ENCODE results near the gene TLR3. TPM values are rescaled to one million over a fixed set of nuclear protein-coding genes. Genes with fewer than 3 reads are reported as not detected.
A peak's percentile ranks its signal among the peaks of the same experiment; 100 is the strongest.

Gene TLR3
- total and polyA plus RNA-seq, 10 of the 15 experiments (the other 5 are each of a cell fraction or from before 2014, with no cell fraction given) = under 0.01 to 0.05 (median 0.03) TPM; not detected in 7

- TF ChIP-seq, protein P1, sequence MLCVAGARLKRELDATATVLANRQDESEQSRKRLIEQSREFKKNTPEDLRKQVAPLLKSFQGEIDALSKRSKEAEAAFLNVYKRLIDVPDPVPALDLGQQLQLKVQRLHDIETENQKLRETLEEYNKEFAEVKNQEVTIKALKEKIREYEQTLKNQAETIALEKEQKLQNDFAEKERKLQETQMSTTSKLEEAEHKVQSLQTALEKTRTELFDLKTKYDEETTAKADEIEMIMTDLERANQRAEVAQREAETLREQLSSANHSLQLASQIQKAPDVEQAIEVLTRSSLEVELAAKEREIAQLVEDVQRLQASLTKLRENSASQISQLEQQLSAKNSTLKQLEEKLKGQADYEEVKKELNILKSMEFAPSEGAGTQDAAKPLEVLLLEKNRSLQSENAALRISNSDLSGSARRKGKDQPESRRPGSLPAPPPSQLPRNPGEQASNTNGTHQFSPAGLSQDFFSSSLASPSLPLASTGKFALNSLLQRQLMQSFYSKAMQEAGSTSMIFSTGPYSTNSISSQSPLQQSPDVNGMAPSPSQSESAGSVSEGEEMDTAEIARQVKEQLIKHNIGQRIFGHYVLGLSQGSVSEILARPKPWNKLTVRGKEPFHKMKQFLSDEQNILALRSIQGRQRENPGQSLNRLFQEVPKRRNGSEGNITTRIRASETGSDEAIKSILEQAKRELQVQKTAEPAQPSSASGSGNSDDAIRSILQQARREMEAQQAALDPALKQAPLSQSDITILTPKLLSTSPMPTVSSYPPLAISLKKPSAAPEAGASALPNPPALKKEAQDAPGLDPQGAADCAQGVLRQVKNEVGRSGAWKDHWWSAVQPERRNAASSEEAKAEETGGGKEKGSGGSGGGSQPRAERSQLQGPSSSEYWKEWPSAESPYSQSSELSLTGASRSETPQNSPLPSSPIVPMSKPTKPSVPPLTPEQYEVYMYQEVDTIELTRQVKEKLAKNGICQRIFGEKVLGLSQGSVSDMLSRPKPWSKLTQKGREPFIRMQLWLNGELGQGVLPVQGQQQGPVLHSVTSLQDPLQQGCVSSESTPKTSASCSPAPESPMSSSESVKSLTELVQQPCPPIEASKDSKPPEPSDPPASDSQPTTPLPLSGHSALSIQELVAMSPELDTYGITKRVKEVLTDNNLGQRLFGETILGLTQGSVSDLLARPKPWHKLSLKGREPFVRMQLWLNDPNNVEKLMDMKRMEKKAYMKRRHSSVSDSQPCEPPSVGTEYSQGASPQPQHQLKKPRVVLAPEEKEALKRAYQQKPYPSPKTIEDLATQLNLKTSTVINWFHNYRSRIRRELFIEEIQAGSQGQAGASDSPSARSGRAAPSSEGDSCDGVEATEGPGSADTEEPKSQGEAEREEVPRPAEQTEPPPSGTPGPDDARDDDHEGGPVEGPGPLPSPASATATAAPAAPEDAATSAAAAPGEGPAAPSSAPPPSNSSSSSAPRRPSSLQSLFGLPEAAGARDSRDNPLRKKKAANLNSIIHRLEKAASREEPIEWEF (IDR thresholded peaks at IDR 0.05; ENCODE audit: insufficient replicate concordance, low read depth, low read length) = no peak
- TF ChIP-seq KLF5 (IDR thresholded peaks at IDR 0.05; ENCODE audit: partially characterized antibody) (no peak), BHLHE40 (IDR thresholded peaks at IDR 0.05; ENCODE audit: borderline replicate concordance in 1 of 2, low read depth in 2 of 2, low read length in 1 of 2) (peak in 1 of 2 experiments; percentile 38; a peak in 1 of 4 replicates), ATF2 (IDR thresholded peaks at IDR 0.05; ENCODE audit: low read length) (no peak), ATF3 (IDR thresholded peaks at IDR 0.05; ENCODE audit: borderline replicate concordance, extremely low read depth, low read depth, low read length) (no peak), BRCA1 (IDR thresholded peaks at IDR 0.05; ENCODE audit: low read depth, low read length) (no peak), ZNF274 (IDR thresholded peaks at IDR 0.05; ENCODE audit: insufficient read depth, insufficient read length) (no peak), RB1 (IDR thresholded peaks at IDR 0.05; ENCODE audit: borderline replicate concordance) (no peak), LARP7 (IDR thresholded peaks at IDR 0.05) (no peak), RUNX3 (IDR thresholded peaks at IDR 0.05; ENCODE audit: low read length) (peak; percentile 56), FOXK2 (IDR thresholded peaks at IDR 0.05) (no peak), ESRRA (IDR thresholded peaks at IDR 0.05; ENCODE audit: low read length) (no peak), SMAD1 (IDR thresholded peaks at IDR 0.05; ENCODE audit: low read depth, partially characterized antibody) (no peak), IKZF1 (conservative IDR thresholded peaks at IDR 0.05) (peak; percentile 63), SRF (IDR thresholded peaks at IDR 0.05; ENCODE audit: low read depth in 2 of 2, low read length in 2 of 2) (peak in 1 of 2 experiments; percentile 74; a peak in 1 of 4 replicates), POLR2A (IDR thresholded peaks at IDR 0.05; ENCODE audit: low read depth, low read length) (0 out of 2 replicates have a peak, but pooled peaks have one; percentile 25)
- TF ChIP-seq, protein P2, sequence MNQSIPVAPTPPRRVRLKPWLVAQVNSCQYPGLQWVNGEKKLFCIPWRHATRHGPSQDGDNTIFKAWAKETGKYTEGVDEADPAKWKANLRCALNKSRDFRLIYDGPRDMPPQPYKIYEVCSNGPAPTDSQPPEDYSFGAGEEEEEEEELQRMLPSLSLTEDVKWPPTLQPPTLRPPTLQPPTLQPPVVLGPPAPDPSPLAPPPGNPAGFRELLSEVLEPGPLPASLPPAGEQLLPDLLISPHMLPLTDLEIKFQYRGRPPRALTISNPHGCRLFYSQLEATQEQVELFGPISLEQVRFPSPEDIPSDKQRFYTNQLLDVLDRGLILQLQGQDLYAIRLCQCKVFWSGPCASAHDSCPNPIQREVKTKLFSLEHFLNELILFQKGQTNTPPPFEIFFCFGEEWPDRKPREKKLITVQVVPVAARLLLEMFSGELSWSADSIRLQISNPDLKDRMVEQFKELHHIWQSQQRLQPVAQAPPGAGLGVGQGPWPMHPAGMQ (IDR thresholded peaks at IDR 0.05; ENCODE audit: borderline replicate concordance) = no peak
- TF ChIP-seq, protein P3, sequence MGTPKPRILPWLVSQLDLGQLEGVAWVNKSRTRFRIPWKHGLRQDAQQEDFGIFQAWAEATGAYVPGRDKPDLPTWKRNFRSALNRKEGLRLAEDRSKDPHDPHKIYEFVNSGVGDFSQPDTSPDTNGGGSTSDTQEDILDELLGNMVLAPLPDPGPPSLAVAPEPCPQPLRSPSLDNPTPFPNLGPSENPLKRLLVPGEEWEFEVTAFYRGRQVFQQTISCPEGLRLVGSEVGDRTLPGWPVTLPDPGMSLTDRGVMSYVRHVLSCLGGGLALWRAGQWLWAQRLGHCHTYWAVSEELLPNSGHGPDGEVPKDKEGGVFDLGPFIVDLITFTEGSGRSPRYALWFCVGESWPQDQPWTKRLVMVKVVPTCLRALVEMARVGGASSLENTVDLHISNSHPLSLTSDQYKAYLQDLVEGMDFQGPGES (IDR thresholded peaks at IDR 0.05) = no peak
- TF ChIP-seq, protein P4, sequence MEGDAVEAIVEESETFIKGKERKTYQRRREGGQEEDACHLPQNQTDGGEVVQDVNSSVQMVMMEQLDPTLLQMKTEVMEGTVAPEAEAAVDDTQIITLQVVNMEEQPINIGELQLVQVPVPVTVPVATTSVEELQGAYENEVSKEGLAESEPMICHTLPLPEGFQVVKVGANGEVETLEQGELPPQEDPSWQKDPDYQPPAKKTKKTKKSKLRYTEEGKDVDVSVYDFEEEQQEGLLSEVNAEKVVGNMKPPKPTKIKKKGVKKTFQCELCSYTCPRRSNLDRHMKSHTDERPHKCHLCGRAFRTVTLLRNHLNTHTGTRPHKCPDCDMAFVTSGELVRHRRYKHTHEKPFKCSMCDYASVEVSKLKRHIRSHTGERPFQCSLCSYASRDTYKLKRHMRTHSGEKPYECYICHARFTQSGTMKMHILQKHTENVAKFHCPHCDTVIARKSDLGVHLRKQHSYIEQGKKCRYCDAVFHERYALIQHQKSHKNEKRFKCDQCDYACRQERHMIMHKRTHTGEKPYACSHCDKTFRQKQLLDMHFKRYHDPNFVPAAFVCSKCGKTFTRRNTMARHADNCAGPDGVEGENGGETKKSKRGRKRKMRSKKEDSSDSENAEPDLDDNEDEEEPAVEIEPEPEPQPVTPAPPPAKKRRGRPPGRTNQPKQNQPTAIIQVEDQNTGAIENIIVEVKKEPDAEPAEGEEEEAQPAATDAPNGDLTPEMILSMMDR (IDR thresholded peaks at IDR 0.05 in 2 of 3, conservative IDR thresholded peaks at IDR 0.05 in 1 of 3; ENCODE audit: control insufficient read depth in 2 of 3, extremely low read depth in 1 of 3, insufficient read depth in 1 of 3, low read depth in 3 of 3, low read length in 3 of 3) = no peak
These were observed 65.3 kb downstream of the TLR3 start (continued) for GRCh38 chr4:186134257-186134656.
